ENCODE results near the gene PMEPA1. TPM values are rescaled to one million over a fixed set of nuclear protein-coding genes. Genes with fewer than 3 reads are reported as not detected.

PMEPA1 gene
- total and polyA plus RNA-seq, 4 donors, result 0.61 to 1.5 (median 1.1) TPM

DNA sequence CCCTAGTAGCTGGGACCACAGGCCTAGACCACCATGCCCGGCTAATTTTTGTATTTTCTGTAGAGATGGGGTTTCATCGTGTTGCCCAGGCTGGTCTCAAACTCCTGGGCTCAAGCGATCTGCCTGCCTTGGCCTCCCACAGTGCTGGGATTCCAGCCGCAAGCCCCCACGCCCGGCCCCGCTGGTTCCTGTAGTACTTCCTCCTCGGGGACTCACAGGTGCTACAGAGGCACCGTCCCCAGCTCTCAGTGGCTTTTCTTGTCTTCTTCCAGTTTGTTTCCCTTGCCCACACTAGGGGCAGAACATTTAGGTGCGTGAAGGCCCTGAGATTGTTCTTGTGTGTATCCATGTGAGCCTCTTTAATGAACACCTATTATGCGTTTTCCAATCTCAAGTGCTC is 88.8 kb downstream of the PMEPA1 start:
- WGBS, result 70% methylated on average over 11 of the region's 11 CpGs
- Histone ChIP-seq H3K27me3 (ENCODE audit: control insufficient read depth in 4 of 4, insufficient read depth in 4 of 4, low read length in 3 of 4) (no peaks in the 10 kb centered on the region), H3K4me3 (ENCODE audit: low read depth in 1 of 3, low read length in 3 of 3) (no peak overlapping the region), H3K27ac (ENCODE audit: low read depth in 1 of 2, low read length in 2 of 2) (no peak overlapping the region), H3K4me1 (ENCODE audit: control insufficient read depth in 4 of 4, insufficient read depth in 4 of 4, low read length in 3 of 4) (no peaks in the 10 kb centered on the region), H3K9ac (ENCODE audit: low read depth in 1 of 2, low read length in 2 of 2) (no peak overlapping the region), H3K9me3 (ENCODE audit: control insufficient read depth in 4 of 4, low read length in 3 of 4) (peaks cover 0 to 12% (median 7%) of the 10 kb centered on the region in 4 donors), H3K36me3 (ENCODE audit: control insufficient read depth in 4 of 4, insufficient read depth in 3 of 4, low read depth in 1 of 4, low read length in 3 of 4) (no peaks in the 10 kb centered on the region)
- TF ChIP-seq NR2F2 (IDR thresholded peaks at IDR 0.05), result no peak
- TF ChIP-seq REST (IDR thresholded peaks at IDR 0.05), result no peak
- TF ChIP-seq HNF4A (conservative IDR thresholded peaks at IDR 0.05), result no peak
- TF ChIP-seq TAF1 (conservative IDR thresholded peaks at IDR 0.05), result no peak
- no peak for TF ChIP-seq MAX (IDR thresholded peaks at IDR 0.05)
- TF ChIP-seq RXRA (IDR thresholded peaks at IDR 0.05), result no peak
- no peak for TF ChIP-seq CTCF (IDR thresholded peaks at IDR 0.05; ENCODE audit: low read depth, low read length, missing input control)
- TF ChIP-seq RAD21 (IDR thresholded peaks at IDR 0.05), result no peak
- TF ChIP-seq, protein P1, sequence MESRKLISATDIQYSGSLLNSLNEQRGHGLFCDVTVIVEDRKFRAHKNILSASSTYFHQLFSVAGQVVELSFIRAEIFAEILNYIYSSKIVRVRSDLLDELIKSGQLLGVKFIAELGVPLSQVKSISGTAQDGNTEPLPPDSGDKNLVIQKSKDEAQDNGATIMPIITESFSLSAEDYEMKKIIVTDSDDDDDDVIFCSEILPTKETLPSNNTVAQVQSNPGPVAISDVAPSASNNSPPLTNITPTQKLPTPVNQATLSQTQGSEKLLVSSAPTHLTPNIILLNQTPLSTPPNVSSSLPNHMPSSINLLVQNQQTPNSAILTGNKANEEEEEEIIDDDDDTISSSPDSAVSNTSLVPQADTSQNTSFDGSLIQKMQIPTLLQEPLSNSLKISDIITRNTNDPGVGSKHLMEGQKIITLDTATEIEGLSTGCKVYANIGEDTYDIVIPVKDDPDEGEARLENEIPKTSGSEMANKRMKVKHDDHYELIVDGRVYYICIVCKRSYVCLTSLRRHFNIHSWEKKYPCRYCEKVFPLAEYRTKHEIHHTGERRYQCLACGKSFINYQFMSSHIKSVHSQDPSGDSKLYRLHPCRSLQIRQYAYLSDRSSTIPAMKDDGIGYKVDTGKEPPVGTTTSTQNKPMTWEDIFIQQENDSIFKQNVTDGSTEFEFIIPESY (IDR thresholded peaks at IDR 0.05), result no peak
- TF ChIP-seq YY1 (IDR thresholded peaks at IDR 0.05), result no peak
- no peak for TF ChIP-seq FOXA1 (IDR thresholded peaks at IDR 0.05)
- TF ChIP-seq, protein P2, sequence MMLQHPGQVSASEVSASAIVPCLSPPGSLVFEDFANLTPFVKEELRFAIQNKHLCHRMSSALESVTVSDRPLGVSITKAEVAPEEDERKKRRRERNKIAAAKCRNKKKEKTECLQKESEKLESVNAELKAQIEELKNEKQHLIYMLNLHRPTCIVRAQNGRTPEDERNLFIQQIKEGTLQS (IDR thresholded peaks at IDR 0.05), result no peak
- TF ChIP-seq EGR1 (IDR thresholded peaks at IDR 0.05; ENCODE audit: low read depth in 2 of 2), result no peak
- TF ChIP-seq GABPA (IDR thresholded peaks at IDR 0.05 in 1 of 2, conservative IDR thresholded peaks at IDR 0.05 in 1 of 2), result no peak
- no peak for TF ChIP-seq SP1 (IDR thresholded peaks at IDR 0.05)
- no peak for TF ChIP-seq HNF4G (IDR thresholded peaks at IDR 0.05)
- no peak for TF ChIP-seq JUND (IDR thresholded peaks at IDR 0.05)
- no peak for TF ChIP-seq FOXA2 (IDR thresholded peaks at IDR 0.05)
- DNase-seq (ENCODE audit: low spot score), result no peak
